Naive thymus-derived CD8-positive, alpha-beta T cell (primary cell): ENCODE data around the gene BMP8A. TPM values are rescaled to one million over a fixed set of nuclear protein-coding genes. Genes with fewer than 3 reads are reported as not detected.
"Not testable (repeated sequence)": the region's sequence is repeated elsewhere in the genome, so short reads cannot be mapped to it uniquely, and the experiment has no call there.

Source experiments
- ATAC-seq, 2 donors: fragments of 150-1000 bp; cut with Tn5 transposase in 1 of 2; sonication (Bioruptor Pico), chemical (Tn5 transposase) in 1 of 2; 1 replicate in 1 of 2; 2 replicates in 1 of 2; pipeline ENCODE4 v1.10.0; 2021; ENCODE audit warnings: mild to moderate bottlenecking in 2 of 2, moderate library complexity in 2 of 2
- POLR2A ChIA-PET: fragments of 350-600 bp; sonication (Branson Sonifier 250); formaldehyde crosslinking; loops from one replicate; lab custom pipeline; 2021; ENCODE audit warnings: antibody characterized with exemption; lab: Charles Lee
- DNase-seq, 10 donors: peaks; one replicate each; pipeline versions ENCODE4 v3.0.0 to v3.0.0-alpha.2; 2020 to 2022
- H3K27ac Mint-ChIP-seq, 10 donors: one replicate each; pipeline ENCODE4 v1.8.0; 2020 to 2022; ENCODE audit warnings: mild to moderate bottlenecking in 10 of 10, mixed read lengths in 10 of 10, moderate library complexity in 4 of 10, inconsistent platforms in 1 of 10
- H3K27me3 Mint-ChIP-seq, 5 donors: one replicate each; pipeline ENCODE4 v1.8.0; 2021 to 2022; ENCODE audit warnings: mixed read lengths in 5 of 5
- H3K36me3 Mint-ChIP-seq, 3 donors: one replicate each; pipeline ENCODE4 v1.8.0; 2020 to 2022; ENCODE audit warnings: mixed read lengths in 3 of 3, mild to moderate bottlenecking in 2 of 3, inconsistent platforms in 1 of 3
- H3K4me1 Mint-ChIP-seq, 4 donors: one replicate each; pipeline ENCODE4 v1.8.0; 2021 to 2022; ENCODE audit warnings: mixed read lengths in 4 of 4
- H3K4me3 Mint-ChIP-seq, 10 donors: one replicate each; pipeline ENCODE4 v1.8.0; 2020 to 2022; ENCODE audit warnings: mild to moderate bottlenecking in 10 of 10, mixed read lengths in 10 of 10, moderate library complexity in 6 of 10, inconsistent platforms in 1 of 10
- H3K9me3 Mint-ChIP-seq, 9 donors: one replicate each; pipeline ENCODE4 v1.8.0; 2020 to 2022; ENCODE audit warnings: mixed read lengths in 9 of 9, mild to moderate bottlenecking in 3 of 9, inconsistent platforms in 1 of 9, moderate library complexity in 1 of 9
- polyA plus RNA-seq, 3 donors: library from polyadenylated mRNA; unstranded; fragments of 300-500 nt; fragmentation: Illumina TruSeq; gene quantifications; one replicate each; pipeline ENCODE4 v1.2.3, GENCODE V29; 2021
- total RNA-seq, 8 experiments: library from RNA in 2 of 8; stranded (reverse) in 2 of 8; gene quantifications; one replicate each; pipeline ENCODE4 v1.2.3 and lab custom pipeline; 2021 to 2026

BMP8A gene
- total RNA-seq = not detected
- polyA plus RNA-seq = not detected
- 0 to 0.39 (median 0.19) reads per million in 6 experiments for total RNA-seq (lab: John Stamatoyannopoulos, UW)

- peaks cover 3 to 7% (median 5%) of the 10 kb centered on the region in 4 donors for H3K4me1 Mint-ChIP-seq
- peak within 1 kb of the TSS in 2 of 10 donors; percentile 6 to 59 for H3K27ac Mint-ChIP-seq
Measured at GRCh38 chr1:39491146-39491921, at the start of gene BMP8A. Gene BMP8A, plus strand, starts transcription at chr1:39491636. Its CDS starts 356 bp downstream, at chr1:39491992.

GRCh38 chr1:39441797-39442196 is 49.6 kb upstream of the BMP8A start:
- no peak for DNase-seq
- POLR2A ChIA-PET = interaction anchor here (0.6 kb wide), 1 partner anchor 9 kb away, joined by 3 read pairs; no protein-coding TSS in a partner anchor
- ATAC-seq = no peak
- no peak overlapping the region for H3K27ac Mint-ChIP-seq
- peaks cover 0 to 4% (median 0%) of the 10 kb centered on the region in 4 donors for H3K4me1 Mint-ChIP-seq
- H3K27me3 Mint-ChIP-seq = no peaks in the 10 kb centered on the region
- no peaks in the 10 kb centered on the region for H3K9me3 Mint-ChIP-seq
- H3K36me3 Mint-ChIP-seq = peaks cover 12 to 91% (median 48%) of the 10 kb centered on the region in 3 donors
- no peak overlapping the region for H3K4me3 Mint-ChIP-seq

More at GRCh38 chr1:39491146-39491921, at the start of gene BMP8A:
- POLR2A ChIA-PET = interaction anchor here (0.8 kb wide), 1 partner anchor 36 kb away, joined by 3 read pairs; no protein-coding TSS in a partner anchor
- Mint-ChIP-seq H3K36me3 (peaks cover 0 to 12% (median 0%) of the 10 kb centered on the region in 3 donors), H3K9me3 (no peaks in the 10 kb centered on the region), H3K4me3 (peak within 1 kb of the TSS; percentile 62 to 81 (median 74)), H3K27me3 (peaks cover 10 to 25% (median 17%) of the 10 kb centered on the region in 5 donors)
- DNase-seq (peak; percentile 46 to 82 (median 72)), ATAC-seq (peak; percentile 90 to 91)

DNA sequence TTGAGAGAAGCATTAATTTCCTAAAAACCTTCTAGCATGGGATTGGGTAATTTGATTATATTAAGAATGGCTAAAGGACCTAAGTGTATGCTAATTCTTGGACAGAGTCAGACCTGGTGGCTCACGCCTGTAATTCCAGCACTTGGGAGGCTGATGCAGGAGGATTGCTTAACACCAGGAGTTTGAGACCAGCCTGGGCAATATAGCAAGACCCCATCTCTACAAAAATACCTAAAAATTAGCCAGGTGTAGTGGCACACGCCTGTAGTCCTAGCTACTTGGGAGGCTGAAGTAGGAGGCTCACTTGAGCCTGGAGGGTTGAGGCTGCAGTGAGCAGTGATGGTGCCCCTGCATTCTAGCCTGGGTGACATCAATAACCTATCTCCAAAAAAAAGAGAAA is 45.9 kb upstream of the BMP8A start:
- no peak for ATAC-seq
- Mint-ChIP-seq H3K4me1 (peaks cover 0 to 4% (median 0%) of the 10 kb centered on the region in 4 donors), H3K9me3 (no peaks in the 10 kb centered on the region), H3K27ac (peak overlapping the region in 1 of 10 donors; percentile 6), H3K4me3 (no peak overlapping the region), H3K27me3 (no peaks in the 10 kb centered on the region), H3K36me3 (peaks cover 7 to 94% (median 53%) of the 10 kb centered on the region in 3 donors)
- DNase-seq = no peak
- POLR2A ChIA-PET = no interaction called here

GRCh38 chr1:39446986-39447567 is 44.4 kb upstream of the BMP8A start:
- DNase-seq (no peak), ATAC-seq (no peak)
- Mint-ChIP-seq H3K4me3 (no peak overlapping the region), H3K9me3 (no peaks in the 10 kb centered on the region), H3K4me1 (peaks cover 0 to 2% (median 0%) of the 10 kb centered on the region in 4 donors), H3K27me3 (no peaks in the 10 kb centered on the region), H3K36me3 (peaks cover 11 to 94% (median 54%) of the 10 kb centered on the region in 3 donors), H3K27ac (no peak overlapping the region)
- POLR2A ChIA-PET = no interaction called here

GRCh38 chr1:39450041-39450440 is 41.4 kb upstream of the BMP8A start:
- H3K27ac Mint-ChIP-seq, H3K4me1 Mint-ChIP-seq, H3K27me3 Mint-ChIP-seq, H3K9me3 Mint-ChIP-seq, ATAC-seq, DNase-seq, POLR2A ChIA-PET, H3K4me3 Mint-ChIP-seq: not testable (repeated sequence)
- H3K36me3 Mint-ChIP-seq = peaks cover 4 to 95% (median 49%) of the 10 kb centered on the region in 3 donors

- POLR2A ChIA-PET = interaction anchor here (0.6 kb wide), 1 partner anchor 9 kb away, joined by 3 read pairs; no protein-coding TSS in a partner anchor
- peaks cover 4 to 95% (median 52%) of the 10 kb centered on the region in 3 donors for H3K36me3 Mint-ChIP-seq
- no peak overlapping the region for H3K4me3 Mint-ChIP-seq
- DNase-seq = no peak
- H3K27me3 Mint-ChIP-seq = no peaks in the 10 kb centered on the region
- ATAC-seq = no peak
- no peaks in the 10 kb centered on the region for H3K9me3 Mint-ChIP-seq
- peaks cover 0 to 2% (median 0%) of the 10 kb centered on the region in 4 donors for H3K4me1 Mint-ChIP-seq
- peak overlapping the region in 1 of 10 donors; percentile 60 for H3K27ac Mint-ChIP-seq
Measured at GRCh38 chr1:39450956-39451606, 40.4 kb upstream of the BMP8A start.

DNA sequence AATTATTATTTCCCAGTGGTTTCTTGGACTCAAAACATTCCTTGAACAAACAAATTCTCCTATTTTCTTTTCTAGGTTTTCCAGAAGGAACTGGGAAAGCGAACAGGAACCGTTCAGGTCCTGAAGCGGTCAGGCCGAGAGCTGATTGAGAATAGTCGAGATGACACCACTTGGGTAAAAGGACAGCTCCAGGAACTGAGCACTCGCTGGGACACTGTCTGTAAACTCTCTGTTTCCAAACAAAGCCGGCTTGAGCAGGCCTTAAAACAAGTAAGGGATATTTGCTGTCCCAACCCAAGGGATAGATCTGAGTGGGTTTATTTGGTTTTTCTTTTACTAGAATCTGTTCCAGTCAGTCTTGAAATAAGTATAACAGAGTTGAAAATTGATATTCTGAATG is 39.4 kb upstream of the BMP8A start:
- no peaks in the 10 kb centered on the region for H3K27me3 Mint-ChIP-seq
- no peak for DNase-seq
- peaks cover 10 to 97% (median 55%) of the 10 kb centered on the region in 3 donors for H3K36me3 Mint-ChIP-seq
- H3K27ac Mint-ChIP-seq = peak overlapping the region in 2 of 10 donors; percentile 15 to 28
- ATAC-seq = no peak
- POLR2A ChIA-PET = no interaction called here
- H3K9me3 Mint-ChIP-seq = no peaks in the 10 kb centered on the region
- no peak overlapping the region for H3K4me3 Mint-ChIP-seq
- H3K4me1 Mint-ChIP-seq = peaks cover 0 to 2% (median 0%) of the 10 kb centered on the region in 4 donors

GRCh38 chr1:39452540-39452939 is 38.9 kb upstream of the BMP8A start:
- DNase-seq (no peak), ATAC-seq (no peak)
- no peaks in the 10 kb centered on the region for H3K9me3 Mint-ChIP-seq
- POLR2A ChIA-PET = no interaction called here
- H3K27me3 Mint-ChIP-seq = no peaks in the 10 kb centered on the region
- H3K4me1 Mint-ChIP-seq = peaks cover 0 to under 1% (median 0%) of the 10 kb centered on the region in 4 donors
- no peak overlapping the region for H3K4me3 Mint-ChIP-seq
- peaks cover 13 to 97% (median 56%) of the 10 kb centered on the region in 3 donors for H3K36me3 Mint-ChIP-seq
- H3K27ac Mint-ChIP-seq = no peak overlapping the region

DNA sequence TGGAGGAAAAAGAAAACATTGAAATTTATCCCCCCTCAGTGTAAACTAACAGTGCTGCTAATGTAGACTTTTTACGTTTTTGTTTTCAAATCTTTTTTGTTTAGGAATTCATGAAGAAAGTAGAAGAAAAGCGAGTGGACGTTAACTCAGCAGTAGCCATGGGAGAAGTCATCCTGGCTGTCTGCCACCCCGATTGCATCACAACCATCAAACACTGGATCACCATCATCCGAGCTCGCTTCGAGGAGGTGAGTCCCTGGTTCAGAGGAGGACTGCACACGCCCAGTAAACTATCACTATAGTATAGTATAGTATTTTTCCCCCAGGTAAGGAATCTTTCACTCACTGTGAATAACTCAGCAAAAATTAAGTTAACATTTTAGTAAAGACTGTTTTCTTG is 37.8 kb upstream of the BMP8A start:
- Mint-ChIP-seq H3K27ac (no peak overlapping the region), H3K9me3 (no peaks in the 10 kb centered on the region)

DNA sequence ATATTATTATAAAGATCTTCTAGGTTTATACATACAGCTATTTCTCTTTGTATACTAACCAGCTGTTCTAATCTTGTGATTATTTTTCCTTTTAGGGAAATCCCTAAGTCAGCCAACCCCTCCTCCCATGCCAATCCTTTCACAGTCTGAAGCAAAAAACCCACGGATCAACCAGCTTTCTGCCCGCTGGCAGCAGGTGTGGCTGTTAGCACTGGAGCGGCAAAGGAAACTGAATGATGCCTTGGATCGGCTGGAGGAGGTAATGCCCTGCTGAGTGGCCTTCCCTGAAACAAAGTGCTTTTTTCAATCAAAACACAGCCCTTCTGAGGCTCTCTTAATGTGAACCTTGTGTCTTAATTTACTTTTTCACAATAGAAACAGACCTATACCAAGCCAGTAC is 32.4 kb upstream of the BMP8A start:
- Mint-ChIP-seq H3K9me3 (no peaks in the 10 kb centered on the region), H3K4me1 (no peaks in the 10 kb centered on the region), H3K27me3 (no peaks in the 10 kb centered on the region), H3K27ac (peak overlapping the region in 1 of 10 donors; percentile 28), H3K4me3 (no peak overlapping the region), H3K36me3 (peaks cover 14 to 100% (median 60%) of the 10 kb centered on the region in 3 donors)
- DNase-seq (no peak), ATAC-seq (no peak)
- POLR2A ChIA-PET = no interaction called here

More for the DNA sequence above, 37.8 kb upstream of the BMP8A start:
- Mint-ChIP-seq H3K4me3 (no peak overlapping the region), H3K4me1 (no peaks in the 10 kb centered on the region), H3K27me3 (no peaks in the 10 kb centered on the region), H3K36me3 (peaks cover 13 to 97% (median 58%) of the 10 kb centered on the region in 3 donors)
- POLR2A ChIA-PET = no interaction called here
- no peak for ATAC-seq
- no peak for DNase-seq

DNA sequence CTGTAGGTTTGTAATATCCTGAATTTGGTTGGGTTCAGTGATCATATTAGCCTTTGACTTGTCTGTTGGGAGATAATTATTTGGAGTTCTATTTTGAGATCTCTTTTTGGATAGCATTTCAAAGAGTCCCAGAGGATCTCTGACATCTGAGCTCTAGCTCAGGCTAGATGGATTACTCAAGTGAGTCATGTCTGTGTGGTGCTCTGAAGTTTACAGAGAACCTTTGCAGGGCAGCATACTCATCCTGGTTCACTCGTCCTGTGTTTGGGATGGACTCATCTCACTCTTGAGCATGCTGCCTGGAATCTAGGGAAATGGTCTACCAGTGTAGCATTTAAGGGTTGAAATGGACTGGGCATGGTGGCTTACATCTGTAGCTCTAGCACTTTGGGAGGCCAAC is 29.4 kb upstream of the BMP8A start:
- POLR2A ChIA-PET = no interaction called here
- Mint-ChIP-seq H3K4me3 (no peak overlapping the region), H3K4me1 (peaks cover 0 to 5% (median 1%) of the 10 kb centered on the region in 4 donors), H3K27ac (peak overlapping the region in 3 of 10 donors; percentile 32 to 83 (median 69)), H3K36me3 (peaks cover 8 to 98% (median 41%) of the 10 kb centered on the region in 3 donors), H3K27me3 (no peaks in the 10 kb centered on the region), H3K9me3 (no peaks in the 10 kb centered on the region)
- ATAC-seq = no peak
- DNase-seq = no peak

DNA sequence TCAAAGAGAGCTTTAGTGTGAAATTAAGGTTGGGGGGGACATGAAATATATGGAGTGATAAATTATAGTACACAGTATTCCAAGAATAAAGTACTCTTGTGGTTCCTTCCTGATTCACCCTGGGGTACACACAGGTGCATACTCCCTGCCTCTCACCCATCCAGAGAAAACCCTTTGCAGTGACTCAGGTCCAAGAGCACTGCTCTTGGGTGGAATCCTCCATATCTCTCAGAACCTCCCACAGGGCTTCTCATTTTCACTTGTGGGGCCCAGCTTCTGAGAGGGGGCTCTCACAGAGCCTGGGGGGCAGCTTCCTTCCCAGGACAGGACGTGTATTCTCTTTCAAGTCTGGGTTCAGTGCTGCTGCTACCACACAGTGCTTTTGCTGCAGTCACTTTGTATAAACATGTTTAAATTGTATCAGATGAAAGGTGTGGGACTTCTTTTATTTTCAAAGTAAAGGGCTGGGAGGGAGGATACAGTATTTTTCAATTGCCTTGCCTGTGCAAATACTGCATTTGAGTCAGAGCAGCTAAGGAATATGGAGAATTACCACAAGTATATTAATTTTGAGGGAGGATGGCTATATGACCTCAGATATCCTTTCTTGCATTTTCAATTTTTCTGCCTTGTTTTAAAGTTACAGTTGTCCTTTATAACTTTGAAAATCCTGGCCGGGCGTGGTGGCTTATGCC is 24.9 kb upstream of the BMP8A start:
- H3K27me3 Mint-ChIP-seq = no peaks in the 10 kb centered on the region
- peaks cover 0 to 5% (median 3%) of the 10 kb centered on the region in 4 donors for H3K4me1 Mint-ChIP-seq
- H3K36me3 Mint-ChIP-seq = peaks cover 6 to 96% (median 21%) of the 10 kb centered on the region in 3 donors
- DNase-seq = no peak
- H3K9me3 Mint-ChIP-seq = no peaks in the 10 kb centered on the region
- H3K4me3 Mint-ChIP-seq = no peak overlapping the region
- POLR2A ChIA-PET = no interaction called here
- H3K27ac Mint-ChIP-seq = peak overlapping the region in 4 of 10 donors; percentile 41 to 66 (median 60)
- no peak for ATAC-seq
